PFSK-1 (cell line): ENCODE data around the gene APOA4.

ENCODE experiments used
- FOXP2 ChIP-seq: optimal IDR thresholded peaks from 2 replicates; pipeline ENCODE3; 2011; ENCODE audit warnings: borderline replicate concordance, control low read depth, inconsistent platforms; ENCODE audit not compliant: insufficient read depth; ENCODE audit errors: extremely low read length, extremely low read depth
- POLR2AphosphoS5 ChIP-seq: IDR thresholded peaks from 2 replicates; pipeline ENCODE4 v1.6.1; 2012; ENCODE audit warnings: low read depth, mild to moderate bottlenecking, control low read depth, low read length, moderate library complexity
- REST ChIP-seq, 2 experiments: IDR thresholded peaks; 2 replicates each; pipeline versions ENCODE4 v1.6.1 to v1.8.0; 2011 to 2012; ENCODE audit warnings: low read depth in 2 of 2, low read length in 2 of 2, control low read depth in 1 of 2, inconsistent platforms in 1 of 2, mild to moderate bottlenecking in 1 of 2, moderate library complexity in 1 of 2; ENCODE audit not compliant: insufficient read depth in 1 of 2
- SIN3A ChIP-seq: IDR thresholded peaks from 2 replicates; pipeline ENCODE4 v1.6.1; 2012; ENCODE audit warnings: mild to moderate bottlenecking, low read length, moderate library complexity, borderline replicate concordance; ENCODE audit not compliant: insufficient read depth
- TAF1 ChIP-seq: IDR thresholded peaks from 2 replicates; pipeline ENCODE4 v1.6.1; 2012; ENCODE audit warnings: low read length, control low read depth, borderline replicate concordance; ENCODE audit not compliant: insufficient read depth

APOA4 gene

GRCh38 chr11:116782728-116783127 lies 40.4 kb downstream of the APOA4 start:
- no peak for TF ChIP-seq TAF1
- no peak for TF ChIP-seq POLR2AphosphoS5
- no peak for TF ChIP-seq REST (IDR thresholded peaks at IDR 0.05; ENCODE audit: insufficient read depth in 1 of 2, low read depth in 2 of 2, low read length in 2 of 2)
- no peak for TF ChIP-seq FOXP2
- TF ChIP-seq SIN3A: no peak

- no peak for TF ChIP-seq FOXP2
- TF ChIP-seq POLR2AphosphoS5: no peak
- no peak for TF ChIP-seq TAF1
- no peak for TF ChIP-seq SIN3A
- TF ChIP-seq REST (IDR thresholded peaks at IDR 0.05; ENCODE audit: insufficient read depth in 1 of 2, low read depth in 2 of 2, low read length in 2 of 2): no peak
These were observed 44.5 kb downstream of the APOA4 start for GRCh38 chr11:116778556-116778955.

- no peak for TF ChIP-seq SIN3A
- TF ChIP-seq TAF1: no peak
- TF ChIP-seq REST (IDR thresholded peaks at IDR 0.05; ENCODE audit: insufficient read depth in 1 of 2, low read depth in 2 of 2, low read length in 2 of 2): no peak
- TF ChIP-seq POLR2AphosphoS5: no peak
- no peak for TF ChIP-seq FOXP2
These were observed 46.0 kb downstream of the APOA4 start for GRCh38 chr11:116777056-116777455.

GRCh38 chr11:116776522-116776984 lies 46.6 kb downstream of the APOA4 start:
- TF ChIP-seq FOXP2: no peak
- TF ChIP-seq POLR2AphosphoS5: no peak
- TF ChIP-seq SIN3A: no peak
- TF ChIP-seq TAF1: no peak
- TF ChIP-seq REST (IDR thresholded peaks at IDR 0.05; ENCODE audit: insufficient read depth in 1 of 2, low read depth in 2 of 2, low read length in 2 of 2): no peak

- peak; percentile 21; the same call in 1 of the 2 replicates for TF ChIP-seq POLR2AphosphoS5
- no peak for TF ChIP-seq REST (IDR thresholded peaks at IDR 0.05; ENCODE audit: insufficient read depth in 1 of 2, low read depth in 2 of 2, low read length in 2 of 2)
These were observed 47.1 kb downstream of the APOA4 start for GRCh38 chr11:116775975-116776374.
